Posterior cingulate gyrus (tissue), 11 donors: ENCODE data around the gene ZFHX3.

ENCODE experiments used
- DNase-seq, 10 donors: peaks; one replicate each; pipeline versions ENCODE4 v3.0.0 to v3.0.0-alpha.2; 2020 to 2021; ENCODE audit warnings: mixed read lengths in 3 of 10
- intact Hi-C: fragments of 100-400 bp; cut with DNase I; formaldehyde crosslinking; loops from one replicate; pipeline ENCODE4 v1.15.1; 2023

ZFHX3 gene

GRCh38 chr16:72985148-72985941 is 62.6 kb downstream of the ZFHX3 start:
- no peak for DNase-seq
- intact Hi-C loops, result no loop called here

GRCh38 chr16:72983728-72984350 is 64.1 kb downstream of the ZFHX3 start:
- DNase-seq, result no peak
- intact Hi-C loops, result no loop called here

- DNase-seq, result no peak
- intact Hi-C loops, result no loop called here
These were observed 64.7 kb downstream of the ZFHX3 start for GRCh38 chr16:72983241-72983640.

GRCh38 chr16:72979974-72980373 is 68.0 kb downstream of the ZFHX3 start:
- DNase-seq, result no peak
- intact Hi-C loops, result no loop called here

GRCh38 chr16:72978212-72978611 is 69.7 kb downstream of the ZFHX3 start:
- intact Hi-C loops, result no loop called here
- no peak for DNase-seq

- intact Hi-C loops, result no loop called here
These were observed 70.8 kb downstream of the ZFHX3 start for GRCh38 chr16:72977127-72977526.

GRCh38 chr16:72976438-72977064 is 71.4 kb downstream of the ZFHX3 start:
- DNase-seq, result peak in 2 of 10 donors; percentile 71 to 72
- intact Hi-C loops, result no loop called here

More at GRCh38 chr16:72977127-72977526, 70.8 kb downstream of the ZFHX3 start:
- DNase-seq, result peak in 1 of 10 donors; percentile 58

GRCh38 chr16:72975809-72976437 is 72.0 kb downstream of the ZFHX3 start:
- intact Hi-C loops, result no loop called here
- DNase-seq, result no peak

GRCh38 chr16:72974142-72974769 is 73.7 kb downstream of the ZFHX3 start:
- DNase-seq, result peak in 1 of 10 donors; percentile 48
- intact Hi-C loops, result no loop called here

- DNase-seq, result peak in 1 of 10 donors; percentile 49
- intact Hi-C loops, result no loop called here
These were observed 74.9 kb downstream of the ZFHX3 start for GRCh38 chr16:72972878-72973571.

- intact Hi-C loops, result no loop called here
- peak in 1 of 10 donors; percentile 8 for DNase-seq
These were observed 76.6 kb downstream of the ZFHX3 start for GRCh38 chr16:72971370-72971769.

- intact Hi-C loops, result no loop called here
- no peak for DNase-seq
These were observed 77.3 kb downstream of the ZFHX3 start for GRCh38 chr16:72970656-72971055.

GRCh38 chr16:72969812-72970211 is 78.1 kb downstream of the ZFHX3 start:
- DNase-seq, result peak in 2 of 10 donors; percentile 58 to 69

GRCh38 chr16:72969146-72969545 is 78.8 kb downstream of the ZFHX3 start:
- DNase-seq, result peak in 1 of 10 donors; percentile 4
- intact Hi-C loops, result no loop called here

More at GRCh38 chr16:72969812-72970211, 78.1 kb downstream of the ZFHX3 start:
- intact Hi-C loops, result no loop called here

GRCh38 chr16:72967941-72968340 is 80.0 kb downstream of the ZFHX3 start:
- intact Hi-C loops, result no loop called here

GRCh38 chr16:72963533-72964315 is 84.2 kb downstream of the ZFHX3 start:
- intact Hi-C loops, result loop anchor here (5.0 kb wide), 1 partner anchor 131 kb away; no protein-coding TSS in a partner anchor
- peak in 1 of 10 donors; percentile 67 for DNase-seq

More at GRCh38 chr16:72967941-72968340, 80.0 kb downstream of the ZFHX3 start:
- no peak for DNase-seq

- peak in 1 of 10 donors; percentile 50 for DNase-seq
- intact Hi-C loops, result loop anchor here (5.0 kb wide), 1 partner anchor 130 kb away; no protein-coding TSS in a partner anchor
These were observed 85.6 kb downstream of the ZFHX3 start for GRCh38 chr16:72962347-72962746.

GRCh38 chr16:72961863-72962262 is 86.1 kb downstream of the ZFHX3 start:
- peak in 1 of 10 donors; percentile 27 for DNase-seq
- intact Hi-C loops, result loop anchor here (5.0 kb wide), 1 partner anchor 130 kb away; no protein-coding TSS in a partner anchor
